ENCODE measurements around the gene OR4D2. TPM values are rescaled to one million over a fixed set of nuclear protein-coding genes. Genes with fewer than 3 reads are reported as not detected.

Gene OR4D2
- total and polyA plus RNA-seq, 2 of the 13 experiments (the other 11 are each of a cell fraction or from before 2014, with no cell fraction given), result not detected

GRCh38 chr17:58120195-58120822 is 46.5 kb upstream of the OR4D2 start (continued):
- TF ChIP-seq LRRFIP1 (CRISPR knock-in tag; conservative IDR thresholded peaks at IDR 0.05) (peak; percentile 86), ETV5 (CRISPR knock-in tag; IDR thresholded peaks at IDR 0.05; ENCODE audit: borderline replicate concordance) (no peak), ZNF687 (CRISPR knock-in tag; IDR thresholded peaks at IDR 0.05) (no peak), ZNF205 (CRISPR knock-in tag; IDR thresholded peaks at IDR 0.05) (0 out of 2 replicates have a peak, but pooled peaks have one; percentile 43), HMGA1 (CRISPR knock-in tag; conservative IDR thresholded peaks at IDR 0.05) (no peak), ZC3H13 (CRISPR knock-in tag; IDR thresholded peaks at IDR 0.05) (no peak), TCF12 (IDR thresholded peaks at IDR 0.05) (no peak), TCF12 (CRISPR knock-in tag; IDR thresholded peaks at IDR 0.05) (no peak), ZNF3 (CRISPR knock-in tag; IDR thresholded peaks at IDR 0.05) (peak; percentile 60; the same call in 1 of the 2 replicates), HOXA9 (CRISPR knock-in tag; IDR thresholded peaks at IDR 0.05; ENCODE audit: borderline replicate concordance) (peak; percentile 64; the same call in 1 of the 2 replicates), ZNF121 (CRISPR knock-in tag; IDR thresholded peaks at IDR 0.05) (no peak), SP4 (CRISPR knock-in tag; IDR thresholded peaks at IDR 0.05) (no peak), HNRNPL (IDR thresholded peaks at IDR 0.05; ENCODE audit: low read depth, low read length) (no peak), ZNF646 (CRISPR knock-in tag; IDR thresholded peaks at IDR 0.05) (no peak), RBM39 (IDR thresholded peaks at IDR 0.05; ENCODE audit: low read depth, low read length, poor library complexity, severe bottlenecking) (no peak)

Data from HepG2 (cell line).